Nephron progenitor cell (in vitro differentiated cells): ENCODE results near the gene PRPSAP2.
"Not testable (repeated sequence)": the region's sequence is repeated elsewhere in the genome, so short reads cannot be mapped to it uniquely, and the experiment has no call there.

Experiments used
- DNase-seq: peaks from one replicate; pipeline ENCODE4 v3.0.0; 2021
- H3K27ac Mint-ChIP-seq: 2 replicates; pipeline ENCODE4 v1.8.0; 2021; ENCODE audit warnings: mild to moderate bottlenecking, moderate library complexity, mixed read lengths
- H3K27me3 Mint-ChIP-seq: 2 replicates; pipeline ENCODE4 v1.8.0; 2021; ENCODE audit warnings: mild to moderate bottlenecking, low read depth, mixed read lengths; ENCODE audit not compliant: poor library complexity
- H3K36me3 Mint-ChIP-seq: 2 replicates; pipeline ENCODE4 v1.8.0; 2021; ENCODE audit warnings: low read depth, mixed read lengths
- H3K4me1 Mint-ChIP-seq: 2 replicates; pipeline ENCODE4 v1.8.0; 2021; ENCODE audit warnings: mixed read lengths
- H3K4me3 Mint-ChIP-seq: 2 replicates; pipeline ENCODE4 v1.8.0; 2021; ENCODE audit warnings: mild to moderate bottlenecking, moderate library complexity, mixed read lengths
- H3K9me3 Mint-ChIP-seq: 2 replicates; pipeline ENCODE4 v1.8.0; 2021; ENCODE audit warnings: mild to moderate bottlenecking, moderate library complexity, mixed read lengths
- CTCF ChIP-seq: fragments of 200-600 bp; sonication (generic); IDR thresholded peaks from 2 replicates; pipeline ENCODE4 v1.5.0; 2021; ENCODE audit warnings: antibody characterized with exemption

Gene PRPSAP2

GRCh38 chr17:18857864-18858566, at the start of gene PRPSAP2:
Gene PRPSAP2, plus strand, starts transcription at chr17:18858131. Its CDS starts 7,703 bp downstream, at chr17:18865834.
- no peaks in the 10 kb centered on the region for H3K27me3 Mint-ChIP-seq
- H3K9me3 Mint-ChIP-seq, result no peaks in the 10 kb centered on the region
- H3K4me1 Mint-ChIP-seq, result peaks cover 45% of the 10 kb centered on the region
- DNase-seq, result peak; percentile 95
- H3K36me3 Mint-ChIP-seq, result peaks cover 10% of the 10 kb centered on the region
- H3K4me3 Mint-ChIP-seq, result peak within 1 kb of the TSS; percentile 89
- no peak for TF ChIP-seq CTCF
- H3K27ac Mint-ChIP-seq, result no peak within 1 kb of the TSS

- H3K4me3 Mint-ChIP-seq, H3K27ac Mint-ChIP-seq, H3K4me1 Mint-ChIP-seq, H3K27me3 Mint-ChIP-seq, DNase-seq, H3K36me3 Mint-ChIP-seq: not testable (repeated sequence)
- H3K9me3 Mint-ChIP-seq, result peaks cover 14% of the 10 kb centered on the region
Observed at GRCh38 chr17:18815924-18816323, 42.0 kb upstream of the PRPSAP2 start.

GRCh38 chr17:18816489-18817371, 41.2 kb upstream of the PRPSAP2 start:
- H3K36me3 Mint-ChIP-seq, H3K27ac Mint-ChIP-seq, H3K4me1 Mint-ChIP-seq, H3K4me3 Mint-ChIP-seq, H3K27me3 Mint-ChIP-seq: not testable (repeated sequence)
- TF ChIP-seq CTCF, result peak; percentile 66
- peaks cover 12% of the 10 kb centered on the region for H3K9me3 Mint-ChIP-seq
- DNase-seq, result peak; percentile 29

GRCh38 chr17:18821430-18821829, 36.5 kb upstream of the PRPSAP2 start:
- DNase-seq, H3K36me3 Mint-ChIP-seq, H3K9me3 Mint-ChIP-seq, H3K4me3 Mint-ChIP-seq, H3K27ac Mint-ChIP-seq, H3K4me1 Mint-ChIP-seq, H3K27me3 Mint-ChIP-seq: not testable (repeated sequence)

GRCh38 chr17:18827613-18828012, 30.3 kb upstream of the PRPSAP2 start:
- H3K27ac Mint-ChIP-seq, H3K4me3 Mint-ChIP-seq, H3K36me3 Mint-ChIP-seq, H3K9me3 Mint-ChIP-seq, DNase-seq, H3K4me1 Mint-ChIP-seq, H3K27me3 Mint-ChIP-seq: not testable (repeated sequence)

- peaks cover 2% of the 10 kb centered on the region for H3K27me3 Mint-ChIP-seq
- no peak for DNase-seq
- H3K27ac Mint-ChIP-seq, result peak overlapping the region; percentile 97
- H3K4me1 Mint-ChIP-seq, result peaks cover 21% of the 10 kb centered on the region
- no peaks in the 10 kb centered on the region for H3K9me3 Mint-ChIP-seq
- TF ChIP-seq CTCF, result no peak
- peak overlapping the region; percentile 41 for H3K4me3 Mint-ChIP-seq
- no peaks in the 10 kb centered on the region for H3K36me3 Mint-ChIP-seq
Observed at GRCh38 chr17:18848501-18848900, 9.4 kb upstream of the PRPSAP2 start.

- H3K4me3 Mint-ChIP-seq, result no peak overlapping the region
- no peak for DNase-seq
- no peaks in the 10 kb centered on the region for H3K9me3 Mint-ChIP-seq
- peaks cover 2% of the 10 kb centered on the region for H3K27me3 Mint-ChIP-seq
- H3K36me3 Mint-ChIP-seq, result no peaks in the 10 kb centered on the region
- H3K27ac Mint-ChIP-seq, result peak overlapping the region; percentile 33
- H3K4me1 Mint-ChIP-seq, result peaks cover 32% of the 10 kb centered on the region
- TF ChIP-seq CTCF, result no peak
Observed at GRCh38 chr17:18850679-18851078, 7.3 kb upstream of the PRPSAP2 start.
